CD4-positive, alpha-beta memory T cell (primary cell): ENCODE measurements around the gene TUBA3E. TPM values are rescaled to one million over a fixed set of nuclear protein-coding genes. Genes with fewer than 3 reads are reported as not detected.
"Not testable (repeated sequence)": the region's sequence is repeated elsewhere in the genome, so short reads cannot be mapped to it uniquely, and the experiment has no call there.

Source experiments
- CTCF ChIA-PET: fragments of 350-600 bp; sonication (Branson Sonifier 250); formaldehyde crosslinking; loops from one replicate; lab custom pipeline; 2021; ENCODE audit warnings: inconsistent platforms; ENCODE audit not compliant: partially characterized antibody; lab: Charles Lee
- POLR2A ChIA-PET: fragments of 350-600 bp; sonication (Branson Sonifier 250); formaldehyde crosslinking; loops from one replicate; lab custom pipeline; 2021; ENCODE audit not compliant: partially characterized antibody; lab: Charles Lee
- DNase-seq, 5 donors: peaks; one replicate each; pipeline versions ENCODE4 v3.0.0 to v3.0.0-alpha.2; 2020 to 2022; ENCODE audit warnings: mixed read lengths in 1 of 5
- H3K27ac ChIP-seq: one replicate; pipeline ENCODE4 v1.7.0; 2013; ENCODE audit warnings: low read depth, low read length
- H3K27me3 ChIP-seq: 2 replicates; pipeline ENCODE4 v1.7.0; 2013; ENCODE audit warnings: mild to moderate bottlenecking, low read length, moderate library complexity; ENCODE audit not compliant: insufficient read depth
- H3K36me3 ChIP-seq: 2 replicates; pipeline ENCODE4 v1.7.0; 2013; ENCODE audit warnings: mild to moderate bottlenecking, low read length, moderate library complexity; ENCODE audit not compliant: insufficient read depth
- H3K4me1 ChIP-seq: 2 replicates; pipeline ENCODE4 v1.7.0; 2013; ENCODE audit warnings: mild to moderate bottlenecking, low read length, moderate library complexity; ENCODE audit not compliant: insufficient read depth
- H3K4me3 ChIP-seq, 2 donors: one replicate each; pipeline ENCODE4 v1.7.0; 2013; ENCODE audit warnings: low read length in 2 of 2, mild to moderate bottlenecking in 1 of 2
- H3K9me3 ChIP-seq, 2 donors: one replicate each; pipeline ENCODE4 v1.7.0; 2013; ENCODE audit warnings: low read length in 2 of 2, control low read depth in 1 of 2; ENCODE audit not compliant: control insufficient read depth in 1 of 2
- H3K27ac Mint-ChIP-seq, 7 donors: one replicate each; pipeline ENCODE4 v1.8.0; 2020 to 2021; ENCODE audit warnings: mixed read lengths in 7 of 7, mild to moderate bottlenecking in 6 of 7, inconsistent platforms in 3 of 7, moderate library complexity in 3 of 7
- H3K27me3 Mint-ChIP-seq, 2 donors: one replicate each; pipeline ENCODE4 v1.8.0; 2020 to 2021; ENCODE audit warnings: mixed read lengths in 2 of 2
- H3K36me3 Mint-ChIP-seq, 2 donors: one replicate each; pipeline ENCODE4 v1.8.0; 2020 to 2021; ENCODE audit warnings: mixed read lengths in 2 of 2, inconsistent platforms in 1 of 2, mild to moderate bottlenecking in 1 of 2
- H3K4me1 Mint-ChIP-seq, 4 donors: one replicate each; pipeline ENCODE4 v1.8.0; 2020 to 2021; ENCODE audit warnings: mixed read lengths in 4 of 4, mild to moderate bottlenecking in 1 of 4
- H3K4me3 Mint-ChIP-seq, 8 donors: one replicate each; pipeline ENCODE4 v1.8.0; 2020 to 2021; ENCODE audit warnings: mixed read lengths in 8 of 8, mild to moderate bottlenecking in 7 of 8, moderate library complexity in 6 of 8, inconsistent platforms in 3 of 8
- H3K9me3 Mint-ChIP-seq, 8 donors: one replicate each; pipeline ENCODE4 v1.8.0; 2020 to 2021; ENCODE audit warnings: mixed read lengths in 8 of 8, mild to moderate bottlenecking in 5 of 8, inconsistent platforms in 3 of 8, moderate library complexity in 1 of 8
- intact Hi-C: fragments of 100-400 bp; cut with micrococcal nuclease; formaldehyde crosslinking; loops from one replicate; pipeline ENCODE4 v1.15.1; 2023
- polyA plus RNA-seq, 2 donors: library from polyadenylated mRNA; unstranded; fragments of 300-500 nt; fragmentation: Illumina TruSeq; gene quantifications; one replicate each; pipeline ENCODE4 v1.2.3, GENCODE V29; 2021
- total RNA-seq, 2 experiments: library from RNA; stranded (reverse); gene quantifications; one replicate each; pipeline ENCODE4 v1.2.3, GENCODE V29; 2021

Gene TUBA3E
- total and polyA plus RNA-seq, 4 experiments from 2014 or later = not detected

DNA sequence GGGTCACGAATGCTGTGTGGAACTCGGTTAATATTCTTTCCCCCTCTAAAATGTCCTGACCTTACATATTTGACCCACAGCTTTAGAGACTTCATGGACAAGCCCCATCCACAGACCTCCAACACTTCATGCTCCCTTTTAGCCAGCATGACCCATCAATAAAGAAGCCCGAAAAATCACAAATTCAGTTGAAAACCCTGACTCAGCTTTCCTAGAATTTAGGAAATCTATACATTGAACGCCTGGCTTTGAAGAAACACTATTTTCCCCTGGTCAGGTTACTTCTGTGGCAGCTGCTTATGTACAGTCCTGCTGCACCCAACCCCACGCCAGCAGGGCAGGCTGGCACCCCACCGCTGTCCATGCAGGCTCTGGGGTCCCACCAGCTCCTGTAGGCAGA lies 6.9 kb downstream of the TUBA3E start:
- CTCF ChIA-PET, H3K27me3 ChIP-seq, H3K4me1 ChIP-seq, H3K9me3 Mint-ChIP-seq, intact Hi-C loops, DNase-seq, H3K4me3 Mint-ChIP-seq, H3K27me3 Mint-ChIP-seq, H3K4me3 ChIP-seq, H3K36me3 ChIP-seq, H3K27ac ChIP-seq, POLR2A ChIA-PET, H3K4me1 Mint-ChIP-seq, H3K9me3 ChIP-seq: not testable (repeated sequence)
- Mint-ChIP-seq H3K36me3 (peaks cover 8 to 10% of the 10 kb centered on the region in 2 donors), H3K27ac (peak overlapping the region in 1 of 7 donors; percentile 73)

DNA sequence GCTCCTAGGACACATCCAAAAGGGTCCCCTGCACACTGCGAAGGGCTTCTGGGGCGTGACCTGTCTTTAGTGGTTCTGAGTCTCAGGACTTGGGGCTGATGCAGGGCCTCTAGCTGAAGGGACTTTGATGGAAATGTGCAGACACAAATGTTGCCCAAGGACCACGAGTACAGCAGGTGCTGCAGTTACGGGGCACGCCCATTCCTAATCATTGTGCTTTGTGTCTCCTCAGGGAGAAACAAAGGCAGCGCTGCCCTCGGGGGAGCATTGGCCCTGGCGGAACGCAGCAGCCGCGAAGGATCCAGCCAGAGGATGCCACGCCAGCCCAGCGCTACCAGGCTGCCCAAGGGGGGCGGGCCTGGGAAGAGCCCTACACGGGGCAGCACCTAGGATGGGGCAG lies 8.0 kb downstream of the TUBA3E start:
- no peak overlapping the region for H3K4me3 ChIP-seq
- H3K27ac ChIP-seq = no peak overlapping the region
- H3K27me3 Mint-ChIP-seq = no peaks in the 10 kb centered on the region
- H3K9me3 ChIP-seq = no peaks in the 10 kb centered on the region
- intact Hi-C loops = no loop called here
- H3K27ac Mint-ChIP-seq = no peak overlapping the region
- CTCF ChIA-PET = no interaction called here
- DNase-seq = no peak
- POLR2A ChIA-PET = no interaction called here
- H3K4me1 Mint-ChIP-seq = peaks cover 0 to 8% (median under 1%) of the 10 kb centered on the region in 4 donors
- H3K4me1 ChIP-seq = no peaks in the 10 kb centered on the region
- no peak overlapping the region for H3K4me3 Mint-ChIP-seq
- H3K9me3 Mint-ChIP-seq = no peaks in the 10 kb centered on the region
- peaks cover 8 to 10% of the 10 kb centered on the region in 2 donors for H3K36me3 Mint-ChIP-seq
- H3K36me3 ChIP-seq = no peaks in the 10 kb centered on the region
- H3K27me3 ChIP-seq = no peaks in the 10 kb centered on the region

DNA sequence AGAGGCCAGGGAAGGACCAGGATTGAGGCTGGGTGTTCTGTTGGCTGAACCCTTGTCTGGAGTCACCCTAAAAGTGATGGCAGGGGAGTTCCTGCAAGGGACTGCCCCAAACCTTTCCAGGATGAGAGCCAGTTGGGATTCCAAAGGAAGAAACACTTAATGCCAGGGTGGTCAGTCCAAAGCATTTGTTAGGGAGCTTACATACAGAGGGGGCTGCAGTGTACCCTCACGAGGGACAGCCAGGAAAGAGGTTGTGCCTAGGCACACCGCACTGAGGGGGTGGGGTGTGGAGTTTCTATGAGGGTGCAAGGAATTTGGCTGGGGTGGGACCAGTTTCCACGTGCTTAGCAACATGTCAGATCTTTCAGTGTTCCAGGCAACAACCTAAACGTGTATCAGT lies 9.3 kb downstream of the TUBA3E start:
- CTCF ChIA-PET, H3K27me3 ChIP-seq, H3K36me3 ChIP-seq, intact Hi-C loops, H3K9me3 Mint-ChIP-seq, POLR2A ChIA-PET, H3K4me1 ChIP-seq, H3K4me3 Mint-ChIP-seq, H3K27ac ChIP-seq, H3K9me3 ChIP-seq, H3K4me3 ChIP-seq, H3K27ac Mint-ChIP-seq, H3K27me3 Mint-ChIP-seq, DNase-seq: not testable (repeated sequence)
- H3K4me1 Mint-ChIP-seq = peaks cover 0 to 16% (median 3%) of the 10 kb centered on the region in 4 donors
- H3K36me3 Mint-ChIP-seq = peaks cover 8 to 10% of the 10 kb centered on the region in 2 donors

DNA sequence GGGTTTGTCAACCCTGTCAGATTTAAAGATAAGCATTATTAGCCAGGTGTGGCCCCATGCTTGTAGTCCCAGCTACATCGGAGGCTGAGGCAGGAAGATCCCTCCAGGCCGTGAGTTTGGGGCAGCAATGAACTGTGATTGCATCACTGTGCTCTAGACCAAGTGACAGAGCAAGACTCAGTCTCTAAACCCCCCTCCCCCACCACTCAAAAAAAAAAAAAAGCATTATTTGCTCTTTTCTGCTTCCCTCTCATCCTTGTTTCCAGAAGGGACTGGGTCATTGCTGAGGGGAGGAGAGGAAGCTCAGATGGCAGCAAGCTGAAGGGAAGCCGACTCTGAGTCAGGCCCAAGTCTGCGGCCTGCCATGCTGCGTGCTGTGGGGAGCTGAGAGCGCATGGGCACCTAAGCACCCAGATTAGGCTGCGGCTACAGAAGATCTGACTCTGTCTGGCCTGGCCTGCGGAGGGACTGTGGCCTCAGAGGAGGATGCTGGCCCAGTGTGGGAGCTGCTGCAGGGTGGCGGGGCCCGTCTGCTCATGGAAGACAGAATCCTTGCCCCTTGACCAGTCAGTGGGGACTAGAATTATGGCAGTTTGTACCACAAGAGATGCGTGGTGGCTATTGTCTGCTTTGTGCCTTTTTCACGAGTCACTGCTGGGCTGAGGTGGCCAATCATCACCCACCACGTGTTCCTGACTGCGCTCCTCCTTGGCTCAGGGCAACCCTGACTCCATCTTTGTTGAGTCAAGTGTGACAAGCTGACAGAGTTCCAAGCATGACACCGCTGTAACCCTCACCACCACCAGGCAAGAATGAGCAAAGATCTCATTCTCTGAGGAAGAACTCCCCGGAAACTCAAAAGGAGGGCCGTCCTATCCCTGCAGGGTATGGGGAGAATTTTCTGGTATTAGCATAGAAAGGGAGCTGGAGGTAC lies 10.1 kb downstream of the TUBA3E start:
- H3K9me3 ChIP-seq, H3K27me3 Mint-ChIP-seq, DNase-seq, H3K4me3 Mint-ChIP-seq, H3K36me3 ChIP-seq, H3K9me3 Mint-ChIP-seq, intact Hi-C loops, H3K27ac Mint-ChIP-seq, H3K27me3 ChIP-seq, H3K4me3 ChIP-seq, CTCF ChIA-PET, H3K27ac ChIP-seq, POLR2A ChIA-PET: not testable (repeated sequence)
- H3K4me1 ChIP-seq = peaks cover 14% of the 10 kb centered on the region
- Mint-ChIP-seq H3K4me1 (peaks cover 2 to 25% (median 7%) of the 10 kb centered on the region in 4 donors), H3K36me3 (peaks cover 8 to 10% of the 10 kb centered on the region in 2 donors)

DNA sequence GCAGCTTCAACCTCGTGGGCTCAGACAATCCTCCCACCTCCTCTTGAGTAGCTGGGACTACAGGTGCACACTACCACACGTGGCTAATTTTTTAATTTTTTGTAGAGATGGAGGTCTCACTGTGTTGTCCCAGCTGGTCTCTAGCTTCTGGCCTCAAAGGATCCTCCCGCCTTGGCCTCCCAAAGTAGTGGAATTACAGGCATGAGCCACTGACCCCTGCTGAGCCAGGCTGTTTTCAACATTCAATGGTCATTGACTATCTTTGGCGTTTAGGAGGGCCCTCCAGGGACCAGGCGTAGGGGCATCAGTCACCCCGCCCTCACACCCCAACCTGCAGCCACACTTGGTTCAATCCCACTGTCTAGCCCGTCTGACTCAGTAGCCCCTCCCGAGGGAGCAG lies 11.0 kb downstream of the TUBA3E start:
- intact Hi-C loops = no loop called here
- ChIA-PET POLR2A (no interaction called here), CTCF (interaction anchor here (1.3 kb wide), 1 partner anchor 168 kb away, joined by 3 read pairs; the partner anchor contains the start of gene PTPN18)
- Mint-ChIP-seq H3K9me3 (no peaks in the 10 kb centered on the region), H3K27ac (no peak overlapping the region), H3K36me3 (peaks cover 6 to 10% of the 10 kb centered on the region in 2 donors), H3K27me3 (no peaks in the 10 kb centered on the region), H3K4me3 (no peak overlapping the region), H3K4me1 (peaks cover 2 to 28% (median 8%) of the 10 kb centered on the region in 4 donors)
- Histone ChIP-seq H3K9me3 (no peaks in the 10 kb centered on the region), H3K4me1 (peaks cover 17% of the 10 kb centered on the region), H3K4me3 (no peak overlapping the region), H3K27ac (no peak overlapping the region), H3K36me3 (no peaks in the 10 kb centered on the region), H3K27me3 (no peaks in the 10 kb centered on the region)
- no peak for DNase-seq

DNA sequence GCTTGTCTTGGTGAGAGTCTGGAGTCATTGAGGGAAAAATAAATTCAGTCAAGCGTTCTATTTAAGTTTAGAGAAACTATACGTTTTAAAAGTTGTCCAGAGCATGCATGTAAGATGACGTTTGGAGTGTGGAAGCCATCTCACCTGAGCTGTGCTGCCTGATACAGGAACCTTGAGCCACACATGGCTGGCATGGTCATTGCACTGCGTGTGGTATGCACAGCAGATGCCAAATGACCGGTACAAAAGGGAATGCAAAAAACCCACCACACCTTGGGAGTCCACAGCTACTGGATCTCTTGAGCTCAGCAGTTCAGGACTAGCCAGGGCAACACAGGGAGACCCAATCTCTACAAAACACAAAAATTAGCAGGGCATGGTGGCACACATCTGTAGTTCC lies 11.8 kb downstream of the TUBA3E start:
- intact Hi-C loops = no loop called here
- CTCF ChIA-PET = interaction anchor here (1.3 kb wide), 1 partner anchor 169 kb away, joined by 3 read pairs; the partner anchor contains the start of gene PTPN18

DNA sequence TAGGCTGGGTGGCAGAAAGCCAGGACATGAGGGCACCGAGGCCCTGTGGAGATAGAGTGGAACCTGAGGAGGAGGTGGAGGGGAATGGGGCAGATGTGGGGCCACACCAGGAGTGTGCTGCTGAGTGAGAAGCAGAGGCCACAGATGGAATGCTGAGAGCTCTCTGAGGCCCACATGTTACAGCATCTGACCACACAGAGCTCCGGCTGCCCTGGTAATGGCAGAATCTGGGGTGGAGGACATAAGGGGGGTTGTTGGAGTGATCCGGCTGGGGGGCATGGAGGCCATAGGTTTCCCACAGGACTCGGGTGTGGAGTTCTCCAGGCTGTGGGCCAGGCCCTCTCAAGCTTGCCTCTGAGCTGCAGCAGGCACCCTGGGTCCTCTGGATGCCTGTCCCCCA lies 12.3 kb downstream of the TUBA3E start:
- POLR2A ChIA-PET = no interaction called here
- H3K27me3 ChIP-seq = no peaks in the 10 kb centered on the region
- no peaks in the 10 kb centered on the region for H3K27me3 Mint-ChIP-seq
- no peaks in the 10 kb centered on the region for H3K9me3 Mint-ChIP-seq
- no peaks in the 10 kb centered on the region for H3K9me3 ChIP-seq
- no peak overlapping the region for H3K4me3 ChIP-seq
- peak overlapping the region in 1 of 8 donors; percentile 25 for H3K4me3 Mint-ChIP-seq
- peaks cover 20% of the 10 kb centered on the region for H3K4me1 ChIP-seq
- H3K27ac ChIP-seq = no peak overlapping the region
- peak overlapping the region in 2 of 7 donors; percentile 35 to 40 for H3K27ac Mint-ChIP-seq
- H3K36me3 ChIP-seq = no peaks in the 10 kb centered on the region
- no peak for DNase-seq
- peaks cover 0 to 6% of the 10 kb centered on the region in 2 donors for H3K36me3 Mint-ChIP-seq
- intact Hi-C loops = no loop called here
- H3K4me1 Mint-ChIP-seq = peaks cover 3 to 30% (median 14%) of the 10 kb centered on the region in 4 donors
- CTCF ChIA-PET = interaction anchor here (1.3 kb wide), 1 partner anchor 170 kb away, joined by 3 read pairs; the partner anchor contains the start of gene PTPN18

More for the DNA sequence above, 11.8 kb downstream of the TUBA3E start:
- H3K4me3 ChIP-seq = no peak overlapping the region
- no peaks in the 10 kb centered on the region for H3K27me3 ChIP-seq
- H3K27me3 Mint-ChIP-seq = no peaks in the 10 kb centered on the region
- DNase-seq = no peak
- H3K36me3 ChIP-seq = no peaks in the 10 kb centered on the region
- H3K4me1 ChIP-seq = peaks cover 17% of the 10 kb centered on the region
- peaks cover 3 to 10% of the 10 kb centered on the region in 2 donors for H3K36me3 Mint-ChIP-seq
- H3K9me3 Mint-ChIP-seq = no peaks in the 10 kb centered on the region
- H3K4me1 Mint-ChIP-seq = peaks cover 2 to 28% (median 11%) of the 10 kb centered on the region in 4 donors
- no peak overlapping the region for H3K4me3 Mint-ChIP-seq
- H3K27ac Mint-ChIP-seq = peak overlapping the region in 3 of 7 donors; percentile 7 to 68 (median 35)
- H3K9me3 ChIP-seq = no peaks in the 10 kb centered on the region
- H3K27ac ChIP-seq = no peak overlapping the region
- POLR2A ChIA-PET = no interaction called here
